Spinal cord (tissue), 10 donors: ENCODE measurements around the gene SELENOT. TPM values are rescaled to one million over a fixed set of nuclear protein-coding genes. Genes with fewer than 3 reads are reported as not detected.

Experiments
- DNase-seq, 6 donors: peaks; one replicate each; pipeline versions ENCODE4 v3.0.0 to v3.0.0-alpha.2; 2013 to 2015; ENCODE audit warnings: low spot score in 6 of 6, low read depth in 4 of 6
- H3K27ac ChIP-seq: one replicate; pipeline ENCODE4 v1.5.1; 2013; ENCODE audit warnings: low read depth, low read length, control low read depth
- H3K27me3 ChIP-seq: one replicate; pipeline ENCODE4 v1.6.1; 2013; ENCODE audit warnings: low read length; ENCODE audit not compliant: control insufficient read depth, insufficient read depth
- H3K36me3 ChIP-seq: one replicate; pipeline ENCODE4 v1.6.1; 2013; ENCODE audit warnings: low read length; ENCODE audit not compliant: control insufficient read depth, insufficient read depth
- H3K4me1 ChIP-seq: one replicate; pipeline ENCODE4 v1.6.1; 2013; ENCODE audit warnings: low read length; ENCODE audit not compliant: control insufficient read depth, insufficient read depth
- H3K4me3 ChIP-seq: one replicate; pipeline ENCODE4 v1.5.1; 2013; ENCODE audit warnings: low read depth, low read length, control low read depth
- H3K9me3 ChIP-seq: one replicate; pipeline ENCODE4 v1.6.1; 2013; ENCODE audit warnings: low read length; ENCODE audit not compliant: control insufficient read depth, insufficient read depth
- WGBS: methylation state at CpG from one replicate; pipeline ENCODE4 v1.1.5; 2013; ENCODE audit warnings: missing lambda C conversion rate; ENCODE audit not compliant: insufficient coverage; 5-methylcytosine and 5-hydroxymethylcytosine counted together
- polyA plus RNA-seq, 2 donors: library from polyadenylated mRNA; unstranded; fragments of 120-200 nt; gene quantifications; one replicate each; pipeline ENCODE4 v1.2.1, GENCODE V29; 2013; ENCODE audit not compliant: insufficient read length in 2 of 2
- total RNA-seq, 2 donors: library from RNA; depleted of rRNA in 1 of 2; stranded (reverse); fragments of 120-200 nt in 1 of 2; fragments of >200 nt in 1 of 2; gene quantifications; one replicate each; pipeline versions ENCODE4 v1.2.3 to v1.2.4, GENCODE V29; 2013 to 2014
- donor health status: healthy.

Gene SELENOT
- total and polyA plus RNA-seq, 4 donors, result 159 to 243 (median 189) TPM

GRCh38 chr3:150605998-150606641, 3.0 kb downstream of the SELENOT start:
- no peak overlapping the region for H3K4me3 ChIP-seq
- WGBS, result 72% methylated on average over 4 of the region's 9 CpGs
- H3K4me1 ChIP-seq, result peaks cover 18% of the 10 kb centered on the region
- DNase-seq, result no peak
- no peaks in the 10 kb centered on the region for H3K9me3 ChIP-seq
- H3K27me3 ChIP-seq, result no peaks in the 10 kb centered on the region
- no peaks in the 10 kb centered on the region for H3K36me3 ChIP-seq
- H3K27ac ChIP-seq, result no peak overlapping the region

- no peak for DNase-seq
- Histone ChIP-seq H3K9me3 (no peaks in the 10 kb centered on the region), H3K36me3 (peaks cover 8% of the 10 kb centered on the region), H3K4me1 (peaks cover 14% of the 10 kb centered on the region), H3K27me3 (no peaks in the 10 kb centered on the region), H3K4me3 (no peak overlapping the region), H3K27ac (no peak overlapping the region)
- 50% methylated on average over 5 of the region's 8 CpGs for WGBS
These were observed 4.3 kb downstream of the SELENOT start for GRCh38 chr3:150607267-150608065.

DNA sequence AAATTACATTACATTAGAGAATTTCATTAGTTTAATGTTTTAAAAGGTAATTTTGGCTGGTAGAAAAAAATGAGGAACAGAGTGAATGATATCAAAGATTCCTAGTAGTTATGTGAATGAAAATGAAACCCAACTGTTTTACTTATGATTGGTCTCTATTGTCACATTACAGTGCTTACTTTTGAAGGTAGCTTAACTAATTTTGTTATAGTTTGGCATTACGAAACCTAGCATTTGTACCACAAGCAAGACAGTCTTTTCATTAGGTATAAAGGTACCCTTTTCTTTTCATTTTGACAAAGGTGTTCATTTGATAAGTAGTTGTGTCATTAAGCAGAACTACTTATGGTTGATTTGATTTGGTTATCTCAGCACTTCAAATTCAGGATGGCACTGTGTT, 6.9 kb downstream of the SELENOT start:
- Histone ChIP-seq H3K27me3 (no peaks in the 10 kb centered on the region), H3K9me3 (no peaks in the 10 kb centered on the region), H3K27ac (no peak overlapping the region), H3K4me1 (peaks cover 7% of the 10 kb centered on the region), H3K36me3 (peaks cover 8% of the 10 kb centered on the region), H3K4me3 (no peak overlapping the region)
- WGBS, result no CpG with 5 or more reads among the region's 1 CpG
- DNase-seq, result no peak

DNA sequence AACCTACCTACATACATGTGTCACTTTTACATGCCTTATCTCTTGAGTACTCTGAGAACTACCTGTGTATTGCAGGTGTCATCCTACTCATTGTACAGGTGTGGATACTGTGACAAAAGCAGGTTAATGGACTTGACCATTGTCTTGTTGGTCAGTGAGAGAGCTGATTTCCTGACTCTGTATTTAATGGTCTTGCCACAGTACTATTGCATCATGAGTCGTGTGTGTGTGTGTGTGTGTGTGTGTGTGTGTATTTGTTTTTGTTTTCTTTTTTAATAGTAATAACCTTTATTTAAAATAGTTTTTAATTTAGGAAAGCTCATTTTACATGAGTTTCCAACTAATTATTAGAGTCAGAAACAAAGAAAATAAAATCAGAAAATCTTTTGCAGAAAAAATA, 7.7 kb downstream of the SELENOT start:
- no peak overlapping the region for H3K27ac ChIP-seq
- no CpG with 5 or more reads among the region's 1 CpG for WGBS
- no peaks in the 10 kb centered on the region for H3K27me3 ChIP-seq
- H3K9me3 ChIP-seq, result no peaks in the 10 kb centered on the region
- H3K36me3 ChIP-seq, result peaks cover 8% of the 10 kb centered on the region
- H3K4me1 ChIP-seq, result peaks cover 7% of the 10 kb centered on the region
- no peak overlapping the region for H3K4me3 ChIP-seq
- no peak for DNase-seq

DNA sequence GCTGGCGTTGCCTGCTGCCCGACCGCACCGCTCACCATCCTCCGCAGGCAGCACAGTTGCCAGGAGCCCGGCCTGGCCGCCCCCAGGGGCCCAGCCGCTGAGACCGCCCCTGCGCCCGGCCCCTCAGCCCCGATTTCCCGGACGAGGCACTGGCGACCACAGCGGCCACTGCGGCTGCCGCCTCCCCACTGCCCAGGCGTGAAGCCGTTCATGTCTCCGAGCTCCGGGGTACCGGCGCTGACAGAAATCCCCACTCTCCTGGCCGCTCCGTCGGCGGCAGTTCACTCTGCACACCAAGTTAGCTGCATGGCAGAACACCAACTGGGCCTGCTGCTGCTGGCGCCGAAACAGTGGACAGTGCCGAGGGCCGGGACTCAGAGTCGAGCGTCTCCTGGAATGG, 8.5 kb downstream of the SELENOT start:
- no peak for DNase-seq

GRCh38 chr3:150612494-150612893, 9.4 kb downstream of the SELENOT start:
- H3K4me1 ChIP-seq, result peaks cover 4% of the 10 kb centered on the region
- no peak overlapping the region for H3K27ac ChIP-seq
- H3K36me3 ChIP-seq, result peaks cover 8% of the 10 kb centered on the region
- DNase-seq, result no peak
- H3K27me3 ChIP-seq, result no peaks in the 10 kb centered on the region
- H3K9me3 ChIP-seq, result no peaks in the 10 kb centered on the region
- H3K4me3 ChIP-seq, result no peak overlapping the region
- WGBS, result no CpG with 5 or more reads among the region's 1 CpG

More for the DNA sequence above, 8.5 kb downstream of the SELENOT start:
- H3K4me3 ChIP-seq, result no peak overlapping the region
- H3K36me3 ChIP-seq, result peaks cover 8% of the 10 kb centered on the region
- H3K4me1 ChIP-seq, result peaks cover 4% of the 10 kb centered on the region
- no peaks in the 10 kb centered on the region for H3K27me3 ChIP-seq
- 98% methylated on average over 34 of the region's 34 CpGs for WGBS
- H3K27ac ChIP-seq, result no peak overlapping the region
- H3K9me3 ChIP-seq, result no peaks in the 10 kb centered on the region

- Histone ChIP-seq H3K27me3 (no peaks in the 10 kb centered on the region), H3K36me3 (peaks cover 8% of the 10 kb centered on the region), H3K27ac (no peak overlapping the region), H3K4me3 (no peak overlapping the region), H3K9me3 (no peaks in the 10 kb centered on the region), H3K4me1 (peaks cover 4% of the 10 kb centered on the region)
- no peak for DNase-seq
- WGBS, result no CpG with 5 or more reads among the region's 2 CpGs
These were observed 9.9 kb downstream of the SELENOT start for GRCh38 chr3:150613034-150613433.

- H3K4me1 ChIP-seq, result peaks cover 4% of the 10 kb centered on the region
- no peaks in the 10 kb centered on the region for H3K27me3 ChIP-seq
- no peak for DNase-seq
- H3K4me3 ChIP-seq, result no peak overlapping the region
- H3K9me3 ChIP-seq, result no peaks in the 10 kb centered on the region
- WGBS, result no CpG with 5 or more reads among the region's 2 CpGs
- H3K36me3 ChIP-seq, result peaks cover 8% of the 10 kb centered on the region
- H3K27ac ChIP-seq, result no peak overlapping the region
These were observed 10.8 kb downstream of the SELENOT start for GRCh38 chr3:150613709-150614480.

DNA sequence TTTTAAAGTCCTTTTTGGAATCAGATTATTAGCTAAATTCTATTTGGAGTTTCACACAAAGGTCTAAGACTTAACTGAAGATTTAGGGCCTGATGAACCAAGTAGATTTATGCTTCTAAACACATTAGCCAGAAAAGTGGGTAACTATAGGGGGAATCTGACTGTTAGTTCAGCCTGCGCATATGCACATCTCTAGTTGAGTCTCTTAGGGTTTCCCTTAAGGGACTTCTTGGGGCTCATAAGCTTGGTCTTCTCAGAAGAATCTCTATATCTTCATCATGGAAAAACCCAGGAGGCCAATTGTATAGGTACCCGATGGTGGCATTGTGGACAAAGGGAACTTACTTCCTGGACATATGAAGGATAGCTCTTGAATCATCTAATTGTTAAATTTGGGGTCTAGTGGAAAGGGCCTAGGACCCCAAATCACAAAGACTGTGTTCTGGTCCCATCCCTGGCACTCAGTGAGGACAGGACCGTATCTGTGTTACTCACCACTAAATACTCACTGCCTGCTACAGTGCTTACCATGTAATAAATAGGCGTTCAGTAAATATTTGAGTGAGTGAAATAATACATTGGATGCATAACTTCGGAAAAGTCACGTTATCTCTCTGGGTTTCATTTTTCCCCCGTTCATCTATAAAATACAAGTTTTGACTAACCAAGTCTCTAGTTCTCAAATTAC, 17.0 kb downstream of the SELENOT start:
- no peaks in the 10 kb centered on the region for H3K4me1 ChIP-seq
- no peak overlapping the region for H3K4me3 ChIP-seq
- H3K27me3 ChIP-seq, result no peaks in the 10 kb centered on the region
- no peaks in the 10 kb centered on the region for H3K36me3 ChIP-seq
- 100% methylated on average over 1 of the region's 7 CpGs for WGBS
- DNase-seq, result no peak
- no peak overlapping the region for H3K27ac ChIP-seq
- no peaks in the 10 kb centered on the region for H3K9me3 ChIP-seq
